HepG2 (cell line): Measurements from ENCODE around the gene TNFRSF25. TPM values are rescaled to one million over a fixed set of nuclear protein-coding genes. Genes with fewer than 3 reads are reported as not detected.

Source experiments
- ATAC-seq: fragments of 200-7000 bp; cut with Tn5 transposase; 3 replicates; pipeline ENCODE4 v1.9.1; 2020; ENCODE audit warnings: mild to moderate bottlenecking, moderate library complexity
- BruUV-seq: library from RNA; stranded (reverse); fragments of 400-500 nt; replicated peaks from 2 replicates; lab custom pipeline; 2021; lab: Mats Ljungman, UMichigan
- CTCF ChIA-PET: fragments of 300-600 bp; formaldehyde crosslinking; extraction: SDS; loops from one replicate; lab custom pipeline; 2021; ENCODE audit warnings: low total read pairs, inconsistent platforms, low intra/inter-chr PET ratio; lab: Yijun Ruan, JAX
- POLR2A ChIA-PET: fragments of 350-600 bp; sonication (Branson Sonifier 250); formaldehyde crosslinking; loops from one replicate; lab custom pipeline; 2020; ENCODE audit warnings: antibody characterized with exemption, inconsistent platforms; lab: Yijun Ruan, JAX
- DNase-seq: peaks from one replicate; pipeline ENCODE4 v3.0.0-alpha.2; 2015; ENCODE audit warnings: low spot score
- FAIRE-seq: peaks from 3 replicates; lab custom pipeline; 2011; peaks lifted over from hg19 to GRCh38; lab: Jason Lieb, UNC
- H2AFZ ChIP-seq: one replicate; pipeline ENCODE4 v1.6.1; 2011; ENCODE audit warnings: low read length, inconsistent platforms
- H3K27ac ChIP-seq: fragments of 300-600 bp; 3 replicates; pipeline ENCODE4 v1.8.0; 2011; ENCODE audit warnings: mixed run types, mild to moderate bottlenecking, mixed read lengths, low read length, inconsistent platforms; ENCODE audit not compliant: insufficient read depth; ENCODE audit errors: extremely low read length
- H3K27me3 ChIP-seq, 2 experiments: fragments of 200-600 bp in 1 of 2; 2 replicates in 1 of 2; 3 replicates in 1 of 2; pipeline versions ENCODE4 v1.6.0 to v1.8.0; 2011; ENCODE audit warnings: low read length in 2 of 2, mild to moderate bottlenecking in 2 of 2, moderate library complexity in 2 of 2, inconsistent platforms in 1 of 2; ENCODE audit not compliant: insufficient read depth in 2 of 2, control insufficient read depth in 1 of 2
- H3K36me3 ChIP-seq, 2 experiments: fragments of 200-600 bp in 1 of 2; replicated peaks in 1 of 2; 2 replicates in 1 of 2; 3 replicates in 1 of 2; pipeline versions ENCODE4 v1.5.1 to v1.8.0; 2011; ENCODE audit warnings: low read length in 2 of 2, inconsistent platforms in 1 of 2; ENCODE audit not compliant: insufficient read depth in 2 of 2, control insufficient read depth in 1 of 2
- H3K4me1 ChIP-seq: 2 replicates; pipeline ENCODE4 v1.5.1; 2012; ENCODE audit warnings: low read length, inconsistent platforms; ENCODE audit not compliant: insufficient read depth
- H3K4me2 ChIP-seq: 2 replicates; pipeline ENCODE4 v1.6.0; 2011; ENCODE audit warnings: low read depth, low read length, inconsistent platforms
- H3K4me3 ChIP-seq, 3 experiments: fragments of 200-600 bp in 1 of 3; sonication (generic), shearing (Covaris generic) in 1 of 3; replicated peaks in 1 of 3; 2 replicates each; pipeline ENCODE4 v1.5.1; 2011 to 2016; ENCODE audit warnings: low read length in 3 of 3, inconsistent platforms in 2 of 3, low read depth in 2 of 3, mild to moderate bottlenecking in 2 of 3, control low read depth in 1 of 3, mixed read lengths in 1 of 3; ENCODE audit not compliant: insufficient read depth in 1 of 3
- H3K79me2 ChIP-seq: one replicate; pipeline ENCODE4 v1.6.1; 2011; ENCODE audit warnings: low read length, inconsistent platforms; ENCODE audit not compliant: insufficient read depth
- H3K9ac ChIP-seq: 2 replicates; pipeline ENCODE4 v1.6.0; 2011; ENCODE audit warnings: mild to moderate bottlenecking, low read depth, low read length, inconsistent platforms; ENCODE audit not compliant: insufficient read depth
- H3K9me3 ChIP-seq: 2 replicates; pipeline ENCODE4 v1.5.1; 2012; ENCODE audit warnings: mild to moderate bottlenecking, low read length
- H4K20me1 ChIP-seq: 2 replicates; pipeline ENCODE4 v1.6.0; 2011; ENCODE audit warnings: inconsistent platforms, mild to moderate bottlenecking, low read length, moderate library complexity; ENCODE audit not compliant: insufficient read depth
- HINFP ChIP-seq: sonication (generic); formaldehyde crosslinking; IDR thresholded peaks from 2 replicates; pipeline ENCODE4 v1.4.0; 2020; ENCODE audit warnings: low read depth, mild to moderate bottlenecking, missing genetic modification reagents
- HNRNPH1 ChIP-seq: fragments of 200-400 bp; formaldehyde crosslinking; optimal IDR thresholded peaks from 2 replicates; pipeline ENCODE3; 2017; ENCODE audit warnings: mild to moderate bottlenecking, low read depth, low read length
- NCOA2 ChIP-seq: sonication (generic); formaldehyde crosslinking; IDR thresholded peaks from 2 replicates; pipeline ENCODE4 v1.8.0; 2022; ENCODE audit warnings: inconsistent platforms
- NCOA5 ChIP-seq: sonication (generic); formaldehyde crosslinking; IDR thresholded peaks from 2 replicates; pipeline ENCODE4 v1.4.0; 2020; ENCODE audit warnings: missing genetic modification reagents
- SP5 ChIP-seq: IDR thresholded peaks from 2 replicates; pipeline ENCODE4 v1.6.1; 2016; ENCODE audit warnings: low read depth, borderline replicate concordance
- XBP1 ChIP-seq: sonication (generic); formaldehyde crosslinking; IDR thresholded peaks from 2 replicates; pipeline ENCODE4 v1.5.0; 2020; ENCODE audit warnings: missing genetic modification reagents
- ZFP62 ChIP-seq: sonication (generic); formaldehyde crosslinking; IDR thresholded peaks from 2 replicates; pipeline ENCODE4 v1.4.0; 2020; ENCODE audit warnings: missing genetic modification reagents
- ZFX ChIP-seq: sonication (generic); formaldehyde crosslinking; IDR thresholded peaks from 2 replicates; pipeline ENCODE4 v1.4.0; 2020; ENCODE audit warnings: mild to moderate bottlenecking, low read depth, missing genetic modification reagents, moderate library complexity
- ZNF124 ChIP-seq: sonication (generic); formaldehyde crosslinking; IDR thresholded peaks from 2 replicates; pipeline ENCODE4 v1.4.0; 2020; ENCODE audit warnings: missing genetic modification reagents
- ZNF142 ChIP-seq: sonication (generic); formaldehyde crosslinking; IDR thresholded peaks from 2 replicates; pipeline ENCODE4 v1.4.0; 2020; ENCODE audit warnings: missing genetic modification reagents
- ZNF235 ChIP-seq: sonication (generic); formaldehyde crosslinking; IDR thresholded peaks from 2 replicates; pipeline ENCODE4 v1.8.1; 2023; ENCODE audit warnings: mild to moderate bottlenecking, missing genetic modification reagents, borderline replicate concordance
- ZNF549 ChIP-seq: sonication (generic); formaldehyde crosslinking; IDR thresholded peaks from 2 replicates; pipeline ENCODE4 v1.5.0; 2020; ENCODE audit warnings: missing genetic modification reagents
- ZNF563 ChIP-seq: sonication (generic); formaldehyde crosslinking; IDR thresholded peaks from 2 replicates; pipeline ENCODE4 v1.8.0; 2022; ENCODE audit warnings: mild to moderate bottlenecking, moderate library complexity, missing genetic modification reagents
- ZNF564 ChIP-seq: sonication (generic); formaldehyde crosslinking; IDR thresholded peaks from 2 replicates; pipeline ENCODE4 v1.8.1; 2023; ENCODE audit warnings: mild to moderate bottlenecking, missing genetic modification reagents
- ZSCAN31 ChIP-seq: sonication (generic); formaldehyde crosslinking; IDR thresholded peaks from 2 replicates; pipeline ENCODE4 v1.5.0; 2020; ENCODE audit warnings: low read depth, mild to moderate bottlenecking, missing genetic modification reagents
- WGBS: methylation state at CpG from one replicate; pipeline ENCODE4 v1.1.6; 2017; ENCODE audit warnings: low lambda C conversion rate; 5-methylcytosine and 5-hydroxymethylcytosine counted together
- in situ Hi-C: cut with HindIII; loops from 2 replicates; pipeline ENCODE4 v1.10.0; 2017; ENCODE audit warnings: low pct_unique_long_range_greater_than_20kb; ENCODE audit not compliant: extremely low pct_ligation_motif_present
- intact Hi-C: fragments of 100-400 bp; cut with micrococcal nuclease; formaldehyde crosslinking; loops from one replicate; pipeline ENCODE4 v1.10.0; 2022; ENCODE audit not compliant: unreplicated experiment
- polyA plus RNA-seq, 8 experiments: library from polyadenylated mRNA; depleted of rRNA in 3 of 8; stranded (reverse) in 7 of 8; unstranded in 1 of 8; fragments of >200 nt; fragmentation: Illumina TruSeq in 4 of 8; extraction: Trizol in 4 of 8; gene quantifications; 2 replicates each; pipeline versions ENCODE4 v1.2.1 to v1.2.3, GENCODE V29; 2011 to 2016; ENCODE audit warnings: low read depth in 4 of 8, missing spikeins in 1 of 8, mixed read lengths in 1 of 8; ENCODE audit not compliant: insufficient read depth in 1 of 8
- total RNA-seq, 5 experiments: library from RNA; depleted of rRNA; stranded (reverse); fragments of >200 nt; fragmentation: Illumina TruSeq; extraction: Trizol; gene quantifications; 2 replicates each; pipeline ENCODE4 v1.2.3, GENCODE V29; 2016; ENCODE audit warnings: low read depth in 1 of 5

Gene TNFRSF25
- total and polyA plus RNA-seq, 2 of the 13 experiments (the other 11 are each of a cell fraction or from before 2014, with no cell fraction given): 1.4 to 1.5 TPM

GRCh38 chr1:6424619-6425593, 41.1 kb downstream of the TNFRSF25 start, which contains the start of gene ESPN:
TSS of gene ESPN (plus strand) at chr1:6424776. CDS start at chr1:6424956, 180 bp downstream.
- H3K27me3 ChIP-seq: peaks cover 39 to 80% of the 10 kb centered on the region in 2 experiments
- no peaks in the 10 kb centered on the region for H3K9me3 ChIP-seq
- in situ Hi-C loops (no loop called here), intact Hi-C loops (no loop called here)
- no CpG with 5 or more reads among the region's 99 CpGs for WGBS
- no peak within 1 kb of the TSS for H2AFZ ChIP-seq
- no peak for FAIRE-seq
- no peaks in the 10 kb centered on the region; the same call in 1 of the 2 replicates for H4K20me1 ChIP-seq
- no peak within 1 kb of the TSS for H3K27ac ChIP-seq
- peak; percentile 24 for ATAC-seq
- H3K4me1 ChIP-seq: peaks cover 42% of the 10 kb centered on the region
- DNase-seq: no peak
- no TSS peak for BruUV-seq
- H3K4me2 ChIP-seq: peak within 1 kb of the TSS; percentile 53
- no peaks in the 10 kb centered on the region for H3K79me2 ChIP-seq
- ChIA-PET CTCF (no interaction called here), POLR2A (no interaction called here)
- no peak within 1 kb of the TSS for H3K9ac ChIP-seq
- H3K4me3 ChIP-seq: peak within 1 kb of the TSS in 1 of 3 experiments; percentile 46; a peak in 1 of 6 replicates
- H3K36me3 ChIP-seq: no peaks in the 10 kb centered on the region
- no peak for TF ChIP-seq XBP1 (CRISPR knock-in tag)
- TF ChIP-seq ZNF564: 0 out of 2 replicates have a peak, but pooled peaks have one; percentile 36
- no peak for TF ChIP-seq ZFP62 (CRISPR knock-in tag)
- TF ChIP-seq ZNF235 (CRISPR knock-in tag): peak; percentile 75; the same call in 1 of the 2 replicates
- no peak for TF ChIP-seq HINFP (CRISPR knock-in tag)
- no peak for TF ChIP-seq ZNF142
- no peak for TF ChIP-seq SP5 (CRISPR knock-in tag)
- no peak for TF ChIP-seq HNRNPH1
- TF ChIP-seq ZNF563 (CRISPR knock-in tag): 0 out of 2 replicates have a peak, but pooled peaks have one; percentile 9
- peak; percentile 53; the same call in 1 of the 2 replicates for TF ChIP-seq ZFX (CRISPR knock-in tag)
- no peak for TF ChIP-seq ZNF124 (CRISPR knock-in tag)
- no peak for TF ChIP-seq NCOA5
- TF ChIP-seq ZNF549 (CRISPR knock-in tag): no peak
- TF ChIP-seq ZSCAN31 (CRISPR knock-in tag): no peak
- TF ChIP-seq NCOA2: no peak
